HCT116 (cell line): ENCODE measurements around the gene GCNT2.

Experiments used
- CTCF ChIP-seq, 3 experiments: fragments of 200-600 bp in 1 of 3; sonication (generic) in 1 of 3; IDR thresholded peaks in 2 of 3; conservative IDR thresholded peaks in 1 of 3; 2 replicates each; pipeline ENCODE4 v1.5.1; 2012 to 2017; ENCODE audit warnings: low read depth in 2 of 3, low read length in 2 of 3, antibody characterized with exemption in 1 of 3, borderline replicate concordance in 1 of 3, control low read depth in 1 of 3, mild to moderate bottlenecking in 1 of 3, mixed read lengths in 1 of 3, mixed run types in 1 of 3, moderate library complexity in 1 of 3; ENCODE audit not compliant: insufficient read depth in 1 of 3
- EGR1 ChIP-seq: IDR thresholded peaks from 2 replicates; pipeline ENCODE4 v1.6.1; 2012; ENCODE audit warnings: low read depth
- EZH2 ChIP-seq: fragments of 200-600 bp; sonication (generic); IDR thresholded peaks from 2 replicates; pipeline ENCODE4 v1.6.1; 2017; ENCODE audit warnings: antibody characterized with exemption, mixed run types
- POLR2AphosphoS5 ChIP-seq: IDR thresholded peaks from 2 replicates; pipeline ENCODE4 v1.6.1; 2011; ENCODE audit warnings: mild to moderate bottlenecking, low read depth, low read length, moderate library complexity
- RAD21 ChIP-seq: IDR thresholded peaks from 2 replicates; pipeline ENCODE4 v1.6.1; 2012; ENCODE audit warnings: low read depth, mild to moderate bottlenecking
- ZNF274 ChIP-seq: fragments of 200-500 bp; sonication (Bioruptor generic); IDR thresholded peaks from 2 replicates; pipeline ENCODE4 v1.6.1; 2014; ENCODE audit warnings: mild to moderate bottlenecking, low read depth, low read length, inconsistent platforms

DNA sequence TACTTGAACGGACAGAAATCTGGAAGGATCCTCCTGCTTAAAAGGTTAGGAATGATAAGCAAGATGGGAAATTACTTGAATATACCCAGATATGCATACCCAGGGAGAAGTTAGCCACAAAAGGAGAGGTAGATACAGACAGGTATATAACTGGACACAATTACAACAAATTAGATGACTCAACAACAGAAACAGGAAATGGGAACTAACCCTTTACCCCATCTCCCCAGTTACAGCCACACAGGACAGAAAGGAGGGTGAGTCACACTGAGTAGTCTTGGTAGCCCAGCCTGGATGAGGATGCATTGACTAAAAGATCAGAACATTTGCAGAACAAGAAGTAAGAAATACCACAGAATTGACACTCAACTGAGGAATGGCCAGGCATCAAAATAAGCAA is 112.1 kb downstream of the GCNT2 start:
- TF ChIP-seq EGR1 (no peak), CTCF (IDR thresholded peaks at IDR 0.05 in 2 of 3, conservative IDR thresholded peaks at IDR 0.05 in 1 of 3; ENCODE audit: borderline replicate concordance in 1 of 3, insufficient read depth in 1 of 3, low read depth in 2 of 3, low read length in 2 of 3) (no peak), RAD21 (peak; percentile 8; the same call in 1 of the 2 replicates), POLR2AphosphoS5 (no peak), EZH2 (no peak), ZNF274 (no peak)
